ENCODE measurements around the gene CCNC.

DNA sequence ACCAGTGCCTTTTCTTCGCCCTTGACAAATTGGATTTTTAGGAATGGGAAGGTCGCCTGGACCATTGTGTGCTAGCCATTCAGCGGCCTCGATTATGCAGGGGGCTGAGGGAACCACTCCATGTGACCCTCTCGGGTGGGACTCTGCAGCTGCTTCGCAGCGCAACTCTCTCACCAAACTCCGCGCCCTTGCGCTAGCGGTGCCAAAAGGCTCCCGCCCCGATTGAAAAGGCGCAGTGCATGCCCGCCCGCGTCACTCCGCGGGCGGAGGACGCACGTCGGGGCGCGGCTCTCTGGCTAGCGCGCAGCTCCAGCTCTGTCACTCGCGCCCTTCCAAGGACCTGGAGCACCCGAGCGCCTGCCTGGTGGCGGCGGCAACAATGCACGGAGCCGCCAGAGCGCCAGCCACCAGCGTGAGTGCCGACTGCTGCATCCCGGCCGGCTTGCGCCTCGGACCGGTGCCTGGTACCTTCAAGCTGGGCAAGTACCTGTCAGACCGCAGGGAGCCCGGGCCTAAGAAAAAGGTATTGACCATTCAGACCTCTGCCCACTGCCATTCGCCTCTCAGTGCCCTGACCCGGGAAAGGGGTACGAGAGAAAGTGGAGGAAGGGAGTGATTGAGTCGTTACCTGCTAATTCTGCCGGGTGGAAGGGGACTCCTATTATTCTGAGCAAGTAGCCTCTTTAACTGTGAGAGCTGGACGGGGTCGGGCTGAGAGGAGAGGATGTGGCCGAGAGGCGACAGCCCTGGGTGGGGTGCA lies 38.4 kb upstream of the CCNC start, which contains the start of gene PRDM13:
- TF ChIP-seq, protein P1, sequence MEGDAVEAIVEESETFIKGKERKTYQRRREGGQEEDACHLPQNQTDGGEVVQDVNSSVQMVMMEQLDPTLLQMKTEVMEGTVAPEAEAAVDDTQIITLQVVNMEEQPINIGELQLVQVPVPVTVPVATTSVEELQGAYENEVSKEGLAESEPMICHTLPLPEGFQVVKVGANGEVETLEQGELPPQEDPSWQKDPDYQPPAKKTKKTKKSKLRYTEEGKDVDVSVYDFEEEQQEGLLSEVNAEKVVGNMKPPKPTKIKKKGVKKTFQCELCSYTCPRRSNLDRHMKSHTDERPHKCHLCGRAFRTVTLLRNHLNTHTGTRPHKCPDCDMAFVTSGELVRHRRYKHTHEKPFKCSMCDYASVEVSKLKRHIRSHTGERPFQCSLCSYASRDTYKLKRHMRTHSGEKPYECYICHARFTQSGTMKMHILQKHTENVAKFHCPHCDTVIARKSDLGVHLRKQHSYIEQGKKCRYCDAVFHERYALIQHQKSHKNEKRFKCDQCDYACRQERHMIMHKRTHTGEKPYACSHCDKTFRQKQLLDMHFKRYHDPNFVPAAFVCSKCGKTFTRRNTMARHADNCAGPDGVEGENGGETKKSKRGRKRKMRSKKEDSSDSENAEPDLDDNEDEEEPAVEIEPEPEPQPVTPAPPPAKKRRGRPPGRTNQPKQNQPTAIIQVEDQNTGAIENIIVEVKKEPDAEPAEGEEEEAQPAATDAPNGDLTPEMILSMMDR (conservative IDR thresholded peaks at IDR 0.05): no peak
- TF ChIP-seq ZFX (IDR thresholded peaks at IDR 0.05): no peak

Data from C4-2B (cell line).